DMS114 treated with DMSO at 0.1 percent for 48 hours (cell line): Measurements from ENCODE around the gene TREML2.

Experiments
- DNase-seq: peaks from one replicate; lab custom pipeline; 2025; ENCODE audit not compliant: unreplicated experiment; lab: John Stamatoyannopoulos, UW

TREML2 gene

DNA sequence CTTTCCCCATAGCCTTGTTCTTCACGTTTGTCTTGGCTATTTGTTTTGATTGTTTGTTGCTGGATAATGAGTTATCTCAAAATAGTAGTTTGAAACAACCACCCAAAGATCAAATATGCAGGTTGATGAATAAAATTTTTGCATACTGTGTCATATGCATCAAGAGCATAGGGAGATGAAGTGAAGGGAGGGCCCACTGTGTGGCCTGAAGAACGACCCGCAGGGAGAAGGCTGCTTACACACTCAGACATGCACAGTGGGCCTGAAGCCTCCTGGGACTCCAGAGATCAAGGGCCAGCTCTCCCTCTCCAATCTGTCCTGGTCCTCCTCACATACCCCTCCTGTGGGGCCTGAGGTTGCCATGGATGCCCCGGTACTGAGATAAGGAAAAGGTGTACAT is 21.8 kb downstream of the TREML2 start:
- DNase-seq = no peak

DNA sequence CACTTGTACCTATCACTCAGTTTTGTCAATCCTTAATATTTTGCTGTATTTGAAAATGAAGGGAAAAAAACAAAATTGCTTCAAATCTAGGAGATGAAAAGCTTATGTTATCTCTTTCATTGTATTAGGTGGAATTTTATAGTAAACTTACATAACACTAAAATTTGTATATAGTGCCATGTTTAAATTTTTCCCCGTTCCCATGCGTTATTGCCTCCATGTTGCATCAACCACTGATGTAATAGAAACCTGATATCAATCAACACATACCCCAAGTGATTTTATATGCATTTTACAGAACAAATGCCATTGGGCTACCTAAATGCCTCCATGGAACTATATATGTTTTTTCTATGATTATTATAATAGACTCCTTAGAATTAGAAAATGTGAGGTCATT is 23.3 kb downstream of the TREML2 start:
- no peak for DNase-seq

DNA sequence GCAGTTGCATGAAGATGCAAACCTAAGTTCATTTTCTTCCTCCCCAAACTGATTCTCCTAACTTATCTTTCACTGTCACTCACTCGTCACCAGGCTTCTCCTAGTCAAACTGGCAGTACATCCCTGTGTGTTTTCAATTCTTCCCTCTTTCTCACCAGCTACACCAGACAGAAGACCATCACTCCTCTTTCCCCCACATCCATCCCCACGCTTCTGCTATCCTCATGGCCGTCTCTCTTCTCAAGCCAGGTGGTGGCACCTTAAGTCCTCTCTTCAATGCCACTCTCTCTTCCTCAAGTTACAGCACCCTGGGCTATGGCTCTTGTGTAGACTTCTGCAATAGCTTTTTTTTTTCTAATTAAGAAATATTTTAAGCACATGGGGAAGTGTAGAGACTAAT is 23.7 kb downstream of the TREML2 start:
- DNase-seq = no peak

DNA sequence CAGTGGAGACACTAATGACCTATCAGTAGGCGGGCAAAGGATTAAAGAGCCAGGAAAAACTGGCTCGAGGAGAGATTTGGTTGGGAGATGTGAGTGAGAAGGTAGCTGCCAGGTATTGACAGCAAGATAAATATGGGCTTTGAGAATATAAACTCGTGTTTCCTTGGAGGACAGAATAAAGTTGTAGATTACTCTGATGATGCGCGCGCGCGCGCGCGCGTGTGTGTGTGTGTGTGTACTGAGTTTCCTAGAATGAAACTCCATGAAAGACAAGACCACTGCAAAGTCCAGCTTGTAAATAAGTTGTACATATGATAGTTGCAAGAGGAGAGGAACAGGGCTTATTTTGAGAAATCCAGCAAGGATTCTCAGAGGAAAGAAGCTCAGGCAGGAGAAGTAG is 24.8 kb downstream of the TREML2 start:
- DNase-seq = no peak

DNA sequence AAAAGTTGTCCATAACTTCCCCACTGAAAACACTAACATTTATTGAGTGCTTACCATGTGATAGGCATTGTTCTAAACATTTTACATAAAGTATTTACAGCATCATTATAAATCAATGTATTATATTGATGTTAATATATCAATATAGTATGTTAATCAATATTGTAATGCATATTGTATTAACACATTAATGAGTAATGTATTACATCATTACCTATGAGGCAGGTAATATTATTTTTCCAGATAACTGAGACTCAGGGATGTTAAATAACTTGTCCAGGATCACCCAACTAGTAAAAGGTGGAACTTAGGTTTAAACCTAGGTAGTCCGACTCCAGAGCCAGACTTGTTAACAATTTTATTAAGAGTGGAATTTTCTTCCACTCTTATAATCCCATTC is 25.9 kb downstream of the TREML2 start:
- DNase-seq = no peak

DNA sequence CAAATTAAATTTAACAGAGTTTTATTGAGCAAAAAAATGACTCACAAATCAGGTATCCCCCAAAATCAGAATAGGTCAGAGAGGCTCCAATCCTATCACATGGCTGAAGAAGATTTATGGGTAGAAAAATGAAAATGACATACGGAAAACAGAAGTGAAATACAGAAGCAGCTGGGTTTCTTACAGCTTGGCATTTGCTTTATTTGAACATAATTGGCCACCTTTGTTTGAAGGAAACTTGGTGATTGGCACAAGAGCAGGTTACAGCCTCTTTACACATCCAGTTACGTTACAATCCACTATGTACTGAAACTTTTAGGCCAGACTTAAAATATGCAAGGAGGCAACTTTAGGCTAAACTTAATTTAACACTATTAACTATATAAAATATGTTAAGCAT is 26.3 kb downstream of the TREML2 start:
- DNase-seq = no peak

DNA sequence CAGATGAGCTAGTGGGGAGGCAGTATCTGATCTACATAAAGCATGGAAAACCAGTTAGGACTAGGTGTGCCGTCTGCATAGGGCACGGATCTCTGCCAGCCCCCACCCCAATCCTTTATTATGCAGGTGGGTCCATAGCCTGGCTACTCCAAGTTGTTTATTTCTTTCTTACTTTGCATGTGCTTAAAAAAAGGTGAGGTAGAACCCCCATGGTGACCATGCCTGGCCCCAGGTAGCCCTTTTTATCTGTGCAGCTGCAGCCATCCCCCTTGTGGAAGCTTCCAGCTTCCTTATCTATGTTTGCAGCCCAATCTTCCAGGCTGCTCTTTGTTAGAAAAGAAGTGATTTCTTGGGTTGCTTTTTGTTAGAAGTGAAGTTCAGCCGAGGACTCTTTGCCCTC is 29.0 kb downstream of the TREML2 start:
- DNase-seq = no peak

DNA sequence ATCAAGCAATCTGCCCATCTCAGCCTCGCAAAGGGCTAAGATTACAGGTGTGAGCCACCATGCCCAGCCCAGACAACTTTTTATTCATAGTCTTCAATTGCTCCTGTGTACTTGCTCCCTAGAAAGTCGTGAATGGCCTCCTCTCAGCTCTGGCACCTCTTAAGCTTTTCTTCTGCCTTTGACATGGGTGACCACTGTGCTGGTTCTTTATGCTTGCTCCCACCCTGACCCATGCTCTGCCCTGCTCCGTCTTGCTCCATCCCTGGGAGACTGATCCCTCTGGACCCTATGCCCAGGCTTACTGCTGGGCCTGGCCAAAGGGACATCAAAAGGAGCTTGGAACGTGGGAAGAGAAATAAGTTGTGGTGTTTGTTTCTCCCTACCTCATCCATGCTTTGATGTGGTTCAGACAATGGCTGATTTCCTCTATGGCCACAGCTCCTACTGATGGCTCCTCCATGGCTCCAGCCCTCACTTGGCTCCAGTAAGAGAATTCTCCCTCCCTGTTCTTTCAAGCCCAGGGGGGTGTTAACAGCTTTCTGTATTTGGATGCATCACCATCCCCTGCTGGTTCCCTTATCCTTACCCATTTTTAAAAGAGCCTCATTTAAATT is 30.3 kb downstream of the TREML2 start:
- no peak for DNase-seq

DNA sequence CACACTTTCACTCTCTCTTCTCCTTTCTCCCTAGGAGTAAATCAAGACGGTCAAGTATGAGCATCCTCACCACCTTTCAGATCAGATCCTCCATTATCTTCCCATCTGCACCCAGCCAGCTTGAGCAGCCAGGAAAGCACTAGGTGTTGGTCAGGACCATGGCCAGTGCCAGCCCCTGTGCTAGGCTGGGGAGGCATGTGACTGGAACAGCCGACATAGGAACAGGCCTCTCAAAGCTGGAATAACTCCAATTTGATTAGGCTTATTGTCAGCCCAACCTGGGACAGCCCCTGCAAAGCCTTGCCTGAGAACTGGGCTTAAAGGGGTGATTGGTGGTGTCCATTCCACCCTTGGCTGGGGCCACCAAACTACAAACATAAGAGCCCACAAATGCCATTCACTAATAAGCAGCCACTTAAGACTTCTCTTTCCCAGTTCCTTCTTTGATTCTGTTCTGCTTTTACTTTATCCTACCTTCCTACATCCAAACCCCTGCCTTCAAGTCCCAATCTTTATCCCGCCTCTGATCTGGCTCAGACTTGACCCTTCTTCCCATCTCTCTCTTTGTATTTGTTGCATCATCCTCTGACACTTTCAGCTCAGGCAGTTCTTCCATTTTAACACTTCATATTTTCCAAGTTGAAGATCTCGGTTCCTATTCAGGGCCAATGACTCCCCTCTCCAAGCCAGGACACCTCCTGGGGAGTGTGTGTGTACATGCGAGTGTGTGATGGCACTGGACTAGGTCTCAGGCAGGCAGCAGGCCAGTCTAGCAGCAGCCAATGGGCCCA is 33.6 kb downstream of the TREML2 start:
- DNase-seq = no peak

DNA sequence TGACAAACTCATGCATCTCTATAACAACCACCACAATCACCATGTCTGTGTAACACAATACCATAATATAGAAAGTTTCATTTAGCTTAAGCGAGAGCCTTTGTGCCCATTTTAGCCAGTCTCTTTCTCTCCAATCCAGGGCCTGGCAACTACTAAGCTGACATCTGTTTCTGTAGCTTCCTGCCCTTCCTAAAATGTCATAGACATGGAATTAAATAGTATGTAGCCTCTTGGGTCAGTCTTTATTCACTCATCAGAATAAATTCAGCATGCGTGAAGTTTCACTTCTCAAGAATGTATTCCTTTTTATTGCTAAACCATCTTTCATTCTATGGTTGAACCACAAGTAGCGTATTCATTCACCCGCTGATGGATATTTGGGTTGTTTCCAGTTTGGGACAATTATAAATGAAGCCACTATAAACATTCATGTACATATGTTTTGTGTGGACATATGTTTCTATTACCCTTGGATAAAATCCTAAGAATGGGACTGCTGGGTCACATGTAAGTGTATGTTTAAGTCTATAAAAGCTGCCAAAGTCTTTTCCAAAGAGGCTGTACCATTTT is 36.3 kb downstream of the TREML2 start:
- no peak for DNase-seq

DNA sequence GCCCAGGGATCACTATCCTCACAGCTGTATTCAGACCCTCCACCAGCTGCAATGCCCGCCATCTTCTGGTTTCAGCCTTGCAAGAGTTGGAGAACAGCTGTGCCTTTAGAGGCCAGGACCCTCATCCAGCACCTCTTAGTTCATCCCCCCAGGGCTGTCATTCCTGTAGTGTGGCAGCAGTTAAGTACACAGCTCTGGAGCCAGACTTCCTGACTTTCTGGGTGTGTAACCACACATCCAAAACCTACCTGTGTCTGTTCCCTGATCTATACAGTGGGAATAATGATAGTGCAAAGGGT is 37.6 kb downstream of the TREML2 start:
- DNase-seq = no peak

DNA sequence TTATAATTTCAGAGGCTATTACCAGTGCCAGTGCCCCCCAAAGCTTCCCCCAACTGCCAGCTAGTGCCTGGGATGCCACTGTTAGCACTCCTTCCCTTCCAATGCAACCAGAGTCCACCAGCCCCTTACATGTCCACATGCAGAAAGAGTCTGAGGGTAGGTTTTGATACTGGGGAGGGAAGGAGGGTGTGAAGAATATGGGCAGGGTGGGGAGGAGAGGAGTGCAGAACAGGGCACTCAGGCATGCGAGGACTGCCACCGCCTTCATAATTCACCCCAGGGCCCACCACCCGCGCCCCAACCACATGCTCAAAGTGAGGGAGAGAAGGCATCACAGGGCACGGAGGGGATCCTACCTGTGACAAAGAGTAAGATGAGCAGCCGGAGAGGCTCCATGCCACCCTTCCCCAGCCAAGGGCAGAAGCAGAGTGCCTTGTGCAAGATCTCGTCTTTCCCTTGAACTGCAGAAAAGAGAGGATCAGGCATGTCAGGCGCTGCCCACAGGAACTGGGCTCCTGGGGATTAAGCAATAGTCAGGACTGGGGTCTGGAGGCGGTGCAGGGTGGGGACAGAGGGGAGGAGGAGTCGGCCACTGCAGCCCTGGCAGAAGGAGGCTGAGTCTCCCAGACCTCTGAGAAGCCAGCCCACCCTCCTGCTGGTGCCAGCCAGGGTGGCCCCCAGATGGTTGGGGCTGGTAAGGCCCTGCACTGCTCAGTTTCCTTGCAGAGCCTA is 38.1 kb downstream of the TREML2 start, which contains the start of gene TREM2:
TREM2 (minus strand) TSS at position 430 of the 732 bp plus-strand sequence; CDS start at position 396, 34 bp downstream.
- no peak for DNase-seq

DNA sequence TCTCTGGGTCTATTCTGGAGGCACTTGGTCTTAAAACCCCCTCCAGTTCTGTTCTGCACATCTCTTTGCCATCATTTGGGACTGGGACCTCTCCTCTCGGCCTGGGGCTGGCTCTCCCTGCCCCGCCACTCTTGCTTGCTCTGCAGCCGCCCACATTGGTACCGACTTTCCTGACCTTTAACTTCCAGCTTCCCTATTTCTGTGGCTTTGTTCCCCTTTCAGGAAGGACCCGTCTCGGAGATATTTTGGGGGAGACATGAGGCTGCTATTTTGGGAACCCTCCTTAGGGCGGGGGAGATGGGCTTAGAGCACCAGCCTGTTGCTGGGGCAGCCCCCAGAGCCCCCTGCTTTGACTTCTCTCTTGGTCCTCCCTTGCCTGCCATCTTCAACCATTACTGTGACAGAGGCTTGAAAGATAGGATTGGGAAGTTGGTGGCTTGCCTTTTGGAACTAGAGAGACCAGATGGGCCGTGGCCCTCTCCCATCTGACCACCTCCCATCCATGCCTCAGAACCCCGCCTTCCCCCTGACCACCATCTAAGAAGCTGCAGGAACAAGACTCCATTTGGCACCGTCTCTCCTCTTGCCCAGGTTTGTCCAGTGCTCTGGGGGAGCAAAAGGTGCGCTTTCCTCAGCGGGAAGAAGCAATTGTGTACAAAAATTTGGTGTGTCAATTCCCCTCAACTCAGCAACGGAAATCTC is 38.9 kb downstream of the TREML2 start:
- no peak for DNase-seq

DNA sequence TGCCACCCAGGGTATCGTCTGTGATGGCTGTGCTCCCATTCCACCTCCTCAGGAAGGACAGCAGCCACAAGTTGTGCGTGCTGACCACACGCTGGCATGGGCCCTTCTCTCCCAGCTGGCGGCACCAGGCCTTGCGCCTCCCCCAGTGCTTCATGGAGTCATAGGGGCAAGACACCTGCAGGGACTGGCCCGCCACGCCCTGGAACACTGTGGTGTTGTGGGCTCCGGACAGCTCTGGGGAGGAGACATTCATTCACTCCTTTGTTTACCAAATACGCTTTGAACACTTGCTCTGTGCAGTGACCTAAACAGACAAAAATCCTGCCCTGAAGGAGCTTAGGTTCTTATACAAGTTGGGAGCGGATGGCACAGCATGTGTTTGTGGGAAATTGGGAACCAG is 39.6 kb downstream of the TREML2 start:
- no peak for DNase-seq

DNA sequence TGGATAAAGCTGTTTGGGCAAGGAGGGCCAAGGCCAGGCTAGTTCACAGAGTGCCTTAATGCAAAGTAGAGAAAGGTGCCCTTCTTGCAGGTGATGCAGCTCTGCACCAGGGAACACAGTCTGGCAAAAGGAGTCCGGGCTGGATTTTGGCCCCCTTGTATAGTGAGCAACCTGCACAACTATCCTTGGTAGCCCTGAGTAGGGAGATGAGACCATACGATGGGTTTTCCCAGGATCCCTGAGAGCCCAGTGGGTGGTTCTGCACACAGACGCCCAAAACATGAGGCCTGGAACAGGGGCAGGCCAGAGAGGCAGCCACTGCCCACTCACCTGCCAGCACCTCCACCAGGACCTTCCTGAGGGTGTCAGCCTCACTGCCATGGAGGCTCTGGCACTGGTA is 40.0 kb downstream of the TREML2 start:
- no peak for DNase-seq

DNA sequence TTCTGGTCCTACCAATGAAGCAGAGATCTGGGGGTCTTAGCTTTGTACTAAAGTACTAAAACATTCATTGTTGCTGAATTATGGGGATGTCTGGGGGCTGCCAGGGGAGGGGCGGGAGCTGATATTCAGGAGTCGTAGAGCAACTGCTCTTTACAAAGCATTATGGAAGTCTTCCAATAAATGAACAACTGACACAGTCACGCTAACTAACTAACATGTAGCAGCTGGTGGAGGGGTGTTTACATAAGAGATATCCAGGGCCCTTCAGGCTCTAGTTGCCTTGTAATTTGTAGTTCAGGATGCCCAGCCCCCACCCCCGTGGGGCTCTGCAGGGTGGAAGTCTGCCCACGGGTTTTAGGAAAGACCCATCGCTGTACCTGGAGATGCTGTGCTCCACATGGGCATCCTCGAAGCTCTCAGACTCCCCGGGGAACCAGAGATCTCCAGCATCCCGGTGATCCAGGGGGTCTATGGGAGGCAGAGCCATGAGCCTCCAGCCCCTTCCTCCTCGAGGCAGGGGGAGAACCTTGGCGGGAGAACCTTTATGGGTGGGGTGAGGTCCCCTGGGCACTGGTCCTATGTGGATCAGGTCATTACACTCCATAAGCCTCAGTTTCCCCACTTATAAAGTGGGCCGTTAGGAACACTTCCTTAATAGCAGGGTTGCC is 41.4 kb downstream of the TREML2 start:
- DNase-seq = no peak

DNA sequence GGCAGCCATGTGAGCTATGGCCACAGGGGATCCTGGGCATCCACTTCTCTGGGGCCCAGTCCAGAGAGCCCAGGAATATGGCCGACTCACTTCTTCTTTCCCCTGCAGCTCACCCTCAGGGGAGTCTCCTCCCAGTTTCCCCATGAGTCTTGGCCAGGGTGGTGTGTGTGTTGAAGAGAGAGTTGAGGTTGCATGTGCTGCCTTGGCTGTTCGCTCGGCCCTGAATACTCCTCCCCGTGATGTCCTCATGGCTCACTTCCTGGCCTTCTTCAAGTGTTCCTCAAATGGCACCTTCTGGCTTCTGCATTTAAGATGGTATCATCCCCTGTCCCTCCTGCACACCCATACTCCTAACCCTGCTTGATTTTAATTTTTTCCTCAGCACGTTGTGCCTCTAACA is 43.6 kb downstream of the TREML2 start:
- no peak for DNase-seq

DNA sequence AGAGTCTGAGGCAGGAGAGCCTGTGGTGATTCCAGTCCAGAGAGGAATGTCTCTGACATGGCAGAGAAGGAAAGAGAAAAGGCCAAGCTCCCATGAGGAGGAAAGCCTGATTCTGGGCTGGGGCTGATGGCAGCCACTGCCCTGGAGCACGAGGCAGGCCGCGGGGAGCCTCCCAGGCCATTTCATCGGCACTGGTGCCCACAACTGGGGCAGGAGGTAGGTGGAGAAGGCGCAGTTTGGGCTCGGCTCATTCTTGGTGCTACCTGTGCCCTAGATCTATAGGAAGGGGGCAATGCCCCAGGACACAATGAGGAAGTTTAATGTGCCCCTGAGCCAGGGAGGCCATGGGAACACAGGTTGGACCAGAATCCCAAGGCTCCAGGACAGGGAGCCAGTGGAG is 44.2 kb downstream of the TREML2 start:
- no peak for DNase-seq

DNA sequence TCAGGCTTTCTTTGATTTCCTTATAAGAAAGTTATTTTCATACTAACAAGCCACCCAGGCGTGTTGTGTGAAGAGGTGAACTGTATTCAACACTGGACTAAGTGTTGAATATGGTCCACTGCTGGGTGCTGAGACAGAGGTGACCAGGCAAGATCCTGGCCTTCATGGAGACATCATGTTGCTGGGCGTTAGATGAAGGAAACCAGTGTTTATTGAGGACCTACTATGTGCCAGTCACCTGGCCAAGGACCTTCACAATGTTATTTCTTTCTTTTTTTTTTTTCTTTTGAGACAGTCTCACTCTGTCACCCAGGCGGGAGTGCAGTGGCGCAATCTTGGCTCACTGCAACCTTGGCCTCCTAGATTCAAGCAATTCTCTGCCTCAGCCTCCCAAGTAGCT is 44.9 kb downstream of the TREML2 start:
- no peak for DNase-seq

DNA sequence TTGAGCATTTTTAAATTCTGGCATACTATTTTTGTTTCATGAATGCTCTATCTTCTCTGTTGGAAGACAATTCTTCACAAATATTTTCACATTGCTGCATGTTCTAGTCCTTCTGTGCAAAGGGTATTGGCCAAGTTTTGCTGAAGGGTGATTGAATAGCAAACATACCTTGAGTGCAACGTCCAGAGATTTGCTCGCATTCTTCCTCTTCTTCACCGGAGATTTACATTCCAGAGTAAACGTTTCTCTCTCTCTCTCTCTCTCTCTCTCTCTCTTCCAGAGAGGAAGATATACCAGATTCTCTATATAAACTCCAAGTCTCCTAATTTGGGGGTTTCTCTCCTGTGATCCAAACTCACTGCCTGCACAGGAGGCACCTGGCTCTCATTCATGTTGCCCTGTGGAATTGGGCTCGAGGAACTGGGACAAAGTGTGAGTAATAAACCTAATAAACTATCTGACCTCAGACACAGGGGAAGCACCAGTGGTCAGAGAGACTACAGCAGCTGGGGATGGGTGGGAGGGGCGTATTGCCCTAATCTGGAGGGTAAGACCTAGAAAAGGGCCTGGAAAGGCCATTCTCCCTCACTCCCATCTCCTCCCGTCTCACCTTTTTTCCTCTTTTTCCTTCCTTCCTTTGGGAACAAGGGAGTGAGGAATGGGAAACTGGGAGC is 45.7 kb downstream of the TREML2 start:
- no peak for DNase-seq
